Stimulated activated CD8-positive, alpha-beta memory T cell treated with anti-CD3 and anti-CD28 coated beads, Interleukin-7, amount 100 ng/mL, for 1 hour (primary cell): Measurements from ENCODE around the gene COQ5.
"Not testable (repeated sequence)": the region's sequence is repeated elsewhere in the genome, so short reads cannot be mapped to it uniquely, and the experiment has no call there.

Experiments used
- DNase-seq, 2 donors: peaks; one replicate each; pipeline ENCODE4 v3.0.0-alpha.2; 2020; ENCODE audit warnings: low read depth in 2 of 2

COQ5 gene

GRCh38 chr12:120529641-120530417 lies 871 bp upstream of the COQ5 start:
- DNase-seq = no peak

- DNase-seq = no peak
Measured at GRCh38 chr12:120522568-120522967, 6.4 kb downstream of the COQ5 start.

- DNase-seq = not testable (repeated sequence)
Measured at GRCh38 chr12:120519324-120519723, 9.6 kb downstream of the COQ5 start.

- DNase-seq = no peak
Measured at GRCh38 chr12:120515496-120515895, 13.5 kb downstream of the COQ5 start.

GRCh38 chr12:120514002-120514401 lies 15.0 kb downstream of the COQ5 start:
- DNase-seq = no peak

GRCh38 chr12:120508537-120508936 lies 20.4 kb downstream of the COQ5 start:
- DNase-seq = no peak

GRCh38 chr12:120504587-120504986 lies 24.4 kb downstream of the COQ5 start:
- no peak for DNase-seq

GRCh38 chr12:120500581-120500980 lies 28.4 kb downstream of the COQ5 start:
- no peak for DNase-seq

- DNase-seq = no peak
Measured at GRCh38 chr12:120498870-120499515, 30.0 kb downstream of the COQ5 start.

GRCh38 chr12:120497524-120498150 lies 31.3 kb downstream of the COQ5 start:
- no peak for DNase-seq

GRCh38 chr12:120496413-120497340 lies 32.3 kb downstream of the COQ5 start:
- DNase-seq = peak; percentile 13 to 25

- DNase-seq = peak; percentile 94 to 98
Measured at GRCh38 chr12:120495731-120496412, 33.1 kb downstream of the COQ5 start, which contains the start of gene DYNLL1. Gene DYNLL1, plus strand, starts transcription at chr12:120496113. Its CDS starts 309 bp downstream, at chr12:120496422.

- DNase-seq = no peak
Measured at GRCh38 chr12:120495186-120495730, 33.7 kb downstream of the COQ5 start.

GRCh38 chr12:120490833-120491512 lies 38.0 kb downstream of the COQ5 start:
- DNase-seq = no peak

GRCh38 chr12:120490325-120490724 lies 38.6 kb downstream of the COQ5 start:
- DNase-seq = no peak

GRCh38 chr12:120489018-120489417 lies 39.9 kb downstream of the COQ5 start:
- no peak for DNase-seq

- DNase-seq = no peak
Measured at GRCh38 chr12:120488057-120488640, 40.8 kb downstream of the COQ5 start.

- DNase-seq = not testable (repeated sequence)
Measured at GRCh38 chr12:120487552-120487951, 41.4 kb downstream of the COQ5 start.

- no peak for DNase-seq
Measured at GRCh38 chr12:120485961-120486881, 42.7 kb downstream of the COQ5 start.
